Ishikawa (cell line): Measurements from ENCODE around the gene CHST14.

Source experiments
- CEBPB ChIP-seq: IDR thresholded peaks from 2 replicates; pipeline ENCODE4 v1.6.1; 2012
- CREB1 ChIP-seq: IDR thresholded peaks from 2 replicates; pipeline ENCODE4 v1.6.1; 2012; ENCODE audit warnings: low read depth
- EGR1 ChIP-seq: IDR thresholded peaks from 2 replicates; pipeline ENCODE4 v1.6.1; 2012
- EP300 ChIP-seq: IDR thresholded peaks from 2 replicates; pipeline ENCODE4 v1.6.1; 2012; ENCODE audit warnings: borderline replicate concordance
- FOXM1 ChIP-seq: IDR thresholded peaks from 2 replicates; pipeline ENCODE4 v1.6.1; 2012; ENCODE audit warnings: low read depth, borderline replicate concordance
- MAX ChIP-seq: IDR thresholded peaks from 2 replicates; pipeline ENCODE4 v1.6.1; 2012
- NFIC ChIP-seq: IDR thresholded peaks from 2 replicates; pipeline ENCODE4 v1.6.1; 2012
- RAD21 ChIP-seq: IDR thresholded peaks from 2 replicates; pipeline ENCODE4 v1.6.1; 2012; ENCODE audit warnings: low read depth
- REST ChIP-seq: IDR thresholded peaks from 2 replicates; pipeline ENCODE4 v1.6.1; 2012; ENCODE audit warnings: low read depth, mild to moderate bottlenecking
- TAF1 ChIP-seq: IDR thresholded peaks from 2 replicates; pipeline ENCODE4 v1.6.1; 2012; ENCODE audit warnings: low read depth, mild to moderate bottlenecking
- TCF12 ChIP-seq: IDR thresholded peaks from 2 replicates; pipeline ENCODE4 v1.6.1; 2012; ENCODE audit warnings: low read depth
- TEAD4 ChIP-seq: IDR thresholded peaks from 2 replicates; pipeline ENCODE4 v1.6.1; 2012
- YY1 ChIP-seq: IDR thresholded peaks from 2 replicates; pipeline ENCODE4 v1.6.1; 2012; ENCODE audit warnings: low read depth
- ZBTB7A ChIP-seq: IDR thresholded peaks from 2 replicates; pipeline ENCODE4 v1.6.1; 2012; ENCODE audit warnings: low read depth
- TF ChIP-seq, protein P1 (sequence below): IDR thresholded peaks from 2 replicates; pipeline ENCODE4 v1.6.1; 2012

CHST14 gene

DNA sequence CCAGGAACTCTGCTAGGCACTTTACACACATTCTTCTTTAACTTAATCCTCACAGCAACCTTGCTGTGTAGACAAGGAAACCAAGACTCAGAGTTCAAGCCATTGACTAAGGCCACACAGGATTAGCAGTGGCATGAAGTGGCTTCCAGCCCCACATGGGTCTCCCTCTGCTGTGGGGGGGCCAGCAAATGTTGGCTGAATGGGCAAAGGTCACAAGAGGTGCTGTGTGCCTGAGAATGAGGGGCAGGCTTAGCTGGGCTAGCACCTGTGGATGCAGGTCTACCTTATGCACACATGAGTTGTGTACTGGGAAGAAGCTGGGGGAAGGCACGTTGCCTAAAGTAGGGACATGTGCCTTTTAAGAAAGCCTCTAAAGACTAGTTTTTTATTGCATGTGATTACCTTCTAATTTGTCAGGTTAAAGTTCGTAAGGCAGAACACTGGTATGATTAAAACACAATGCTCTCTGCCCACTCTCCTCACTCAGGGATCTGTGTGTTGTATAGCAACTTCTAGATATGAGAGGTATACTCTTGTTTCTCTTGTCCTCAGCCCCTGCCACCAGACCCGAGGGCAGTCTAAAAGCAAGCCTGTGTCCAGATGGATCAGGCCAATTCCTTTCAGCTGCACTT is 19.1 kb upstream of the CHST14 start:
- TF ChIP-seq TEAD4 = no peak
- TF ChIP-seq REST = no peak
- TF ChIP-seq TAF1 = no peak
- TF ChIP-seq MAX = no peak
- no peak for TF ChIP-seq EP300
- no peak for TF ChIP-seq TCF12
- no peak for TF ChIP-seq EGR1
- TF ChIP-seq, protein P1, sequence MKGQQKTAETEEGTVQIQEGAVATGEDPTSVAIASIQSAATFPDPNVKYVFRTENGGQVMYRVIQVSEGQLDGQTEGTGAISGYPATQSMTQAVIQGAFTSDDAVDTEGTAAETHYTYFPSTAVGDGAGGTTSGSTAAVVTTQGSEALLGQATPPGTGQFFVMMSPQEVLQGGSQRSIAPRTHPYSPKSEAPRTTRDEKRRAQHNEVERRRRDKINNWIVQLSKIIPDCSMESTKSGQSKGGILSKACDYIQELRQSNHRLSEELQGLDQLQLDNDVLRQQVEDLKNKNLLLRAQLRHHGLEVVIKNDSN = no peak
- TF ChIP-seq FOXM1 = no peak
- TF ChIP-seq RAD21 = no peak
- TF ChIP-seq CEBPB = no peak
- no peak for TF ChIP-seq ZBTB7A
- TF ChIP-seq CREB1 = no peak
- TF ChIP-seq YY1 = no peak
- TF ChIP-seq NFIC = no peak

- TF ChIP-seq CEBPB = no peak
- no peak for TF ChIP-seq YY1
- TF ChIP-seq, protein P1 = no peak
- TF ChIP-seq TEAD4 = no peak
- TF ChIP-seq EGR1 = no peak
- TF ChIP-seq NFIC = no peak
- no peak for TF ChIP-seq TAF1
- TF ChIP-seq MAX = no peak
- no peak for TF ChIP-seq REST
- TF ChIP-seq EP300 = no peak
- TF ChIP-seq TCF12 = no peak
- TF ChIP-seq ZBTB7A = no peak
- TF ChIP-seq FOXM1 = no peak
- no peak for TF ChIP-seq RAD21
- no peak for TF ChIP-seq CREB1
Measured at GRCh38 chr15:40452296-40453090, 18.3 kb upstream of the CHST14 start.

DNA sequence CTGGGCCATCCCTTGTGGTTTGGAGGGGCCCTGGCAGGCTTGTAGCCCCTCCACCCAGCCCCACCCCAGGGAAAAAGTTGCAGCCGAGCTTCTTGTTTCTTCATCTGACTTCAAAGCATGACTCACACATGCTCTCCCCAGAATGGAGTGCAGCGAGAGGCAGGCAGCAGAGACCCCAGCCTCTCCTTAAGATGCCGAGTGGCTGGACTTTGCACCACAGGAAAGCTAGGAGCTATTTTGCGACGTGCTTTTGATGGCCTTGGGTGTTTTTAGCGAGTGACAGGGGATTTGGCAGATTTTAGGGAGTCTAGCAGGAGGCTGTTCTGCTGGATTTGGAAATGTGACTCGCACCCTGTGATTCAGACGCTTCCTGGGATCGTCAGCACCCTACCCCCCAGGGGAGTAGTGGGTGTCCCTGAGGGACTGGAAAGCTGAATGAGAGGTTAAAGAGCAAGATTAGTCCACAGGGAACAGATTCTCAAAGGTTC is 15.8 kb upstream of the CHST14 start:
- TF ChIP-seq EP300 (no peak), FOXM1 (no peak), ZBTB7A (no peak), TEAD4 (no peak), TAF1 (no peak), EGR1 (no peak), YY1 (no peak), CEBPB (no peak), CREB1 (no peak), RAD21 (no peak), MAX (no peak), TCF12 (no peak), REST (no peak), NFIC (no peak)
- TF ChIP-seq, protein P1 = no peak
